Nephron progenitor cell (in vitro differentiated cells): ENCODE measurements around the gene FBXL17.

Source experiments
- DNase-seq: peaks from one replicate; pipeline ENCODE4 v3.0.0; 2021
- H3K27ac Mint-ChIP-seq: 2 replicates; pipeline ENCODE4 v1.8.0; 2021; ENCODE audit warnings: mild to moderate bottlenecking, moderate library complexity, mixed read lengths
- H3K27me3 Mint-ChIP-seq: 2 replicates; pipeline ENCODE4 v1.8.0; 2021; ENCODE audit warnings: mild to moderate bottlenecking, low read depth, mixed read lengths; ENCODE audit not compliant: poor library complexity
- H3K36me3 Mint-ChIP-seq: 2 replicates; pipeline ENCODE4 v1.8.0; 2021; ENCODE audit warnings: low read depth, mixed read lengths
- H3K4me1 Mint-ChIP-seq: 2 replicates; pipeline ENCODE4 v1.8.0; 2021; ENCODE audit warnings: mixed read lengths
- H3K4me3 Mint-ChIP-seq: 2 replicates; pipeline ENCODE4 v1.8.0; 2021; ENCODE audit warnings: mild to moderate bottlenecking, moderate library complexity, mixed read lengths
- H3K9me3 Mint-ChIP-seq: 2 replicates; pipeline ENCODE4 v1.8.0; 2021; ENCODE audit warnings: mild to moderate bottlenecking, moderate library complexity, mixed read lengths
- TF ChIP-seq, protein P1 (sequence below): fragments of 200-600 bp; sonication (generic); IDR thresholded peaks from 2 replicates; pipeline ENCODE4 v1.5.0; 2021; ENCODE audit warnings: antibody characterized with exemption

Gene FBXL17

DNA sequence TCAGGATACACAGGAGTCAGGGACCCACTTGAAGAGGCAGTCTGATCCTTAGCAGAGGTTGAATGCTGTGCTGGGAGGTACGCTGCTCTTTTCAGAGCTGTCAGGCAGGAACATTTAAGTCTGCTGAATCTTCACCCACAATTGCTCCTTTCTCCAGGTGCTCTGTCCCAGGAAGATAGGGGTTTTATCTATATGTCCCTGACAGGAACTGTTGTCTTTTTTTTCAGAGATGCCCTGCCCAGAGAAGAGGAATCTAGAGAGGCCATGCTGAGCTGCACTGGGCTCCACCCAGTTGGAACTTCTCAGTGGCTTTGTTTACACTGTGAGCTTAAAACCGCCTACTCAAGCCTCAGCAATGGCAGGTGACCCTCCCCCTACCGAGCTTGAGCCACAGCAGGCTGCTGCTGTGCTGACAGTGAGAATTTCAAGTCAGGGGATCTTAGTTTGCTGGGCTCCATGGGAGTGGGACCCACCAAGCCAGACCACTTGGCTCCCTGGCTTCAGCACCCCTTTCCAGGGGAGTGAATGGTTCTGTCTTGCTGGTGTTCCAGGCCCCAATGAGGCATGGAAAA is 169.0 kb downstream of the FBXL17 start:
- TF ChIP-seq, protein P1, sequence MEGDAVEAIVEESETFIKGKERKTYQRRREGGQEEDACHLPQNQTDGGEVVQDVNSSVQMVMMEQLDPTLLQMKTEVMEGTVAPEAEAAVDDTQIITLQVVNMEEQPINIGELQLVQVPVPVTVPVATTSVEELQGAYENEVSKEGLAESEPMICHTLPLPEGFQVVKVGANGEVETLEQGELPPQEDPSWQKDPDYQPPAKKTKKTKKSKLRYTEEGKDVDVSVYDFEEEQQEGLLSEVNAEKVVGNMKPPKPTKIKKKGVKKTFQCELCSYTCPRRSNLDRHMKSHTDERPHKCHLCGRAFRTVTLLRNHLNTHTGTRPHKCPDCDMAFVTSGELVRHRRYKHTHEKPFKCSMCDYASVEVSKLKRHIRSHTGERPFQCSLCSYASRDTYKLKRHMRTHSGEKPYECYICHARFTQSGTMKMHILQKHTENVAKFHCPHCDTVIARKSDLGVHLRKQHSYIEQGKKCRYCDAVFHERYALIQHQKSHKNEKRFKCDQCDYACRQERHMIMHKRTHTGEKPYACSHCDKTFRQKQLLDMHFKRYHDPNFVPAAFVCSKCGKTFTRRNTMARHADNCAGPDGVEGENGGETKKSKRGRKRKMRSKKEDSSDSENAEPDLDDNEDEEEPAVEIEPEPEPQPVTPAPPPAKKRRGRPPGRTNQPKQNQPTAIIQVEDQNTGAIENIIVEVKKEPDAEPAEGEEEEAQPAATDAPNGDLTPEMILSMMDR = no peak
- peaks cover 23% of the 10 kb centered on the region for H3K9me3 Mint-ChIP-seq
- H3K36me3 Mint-ChIP-seq = peaks cover 21% of the 10 kb centered on the region
- H3K27ac Mint-ChIP-seq = no peak overlapping the region
- H3K4me3 Mint-ChIP-seq = no peak overlapping the region
- H3K27me3 Mint-ChIP-seq = no peaks in the 10 kb centered on the region
- H3K4me1 Mint-ChIP-seq = no peaks in the 10 kb centered on the region
- DNase-seq = peak; percentile 21

DNA sequence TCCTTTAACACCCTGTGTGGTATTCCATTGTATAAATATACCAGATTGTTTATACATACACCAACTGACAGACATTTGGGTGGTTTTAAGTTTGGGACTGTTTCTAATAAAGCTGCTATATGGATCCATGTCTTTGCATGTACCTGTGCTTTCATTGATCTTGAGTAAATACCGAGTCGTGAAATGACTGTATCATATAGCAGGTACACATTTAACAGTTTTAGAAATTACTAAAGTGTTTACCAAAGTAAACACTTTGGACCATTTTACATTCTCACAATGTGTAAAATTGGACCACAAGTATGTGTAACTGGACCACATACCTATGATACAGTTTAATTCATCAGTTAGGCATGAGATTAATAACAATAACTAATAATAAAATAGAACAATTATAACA is 175.2 kb downstream of the FBXL17 start:
- TF ChIP-seq, protein P1 = no peak
- no peaks in the 10 kb centered on the region for H3K4me1 Mint-ChIP-seq
- H3K27ac Mint-ChIP-seq = no peak overlapping the region
- H3K9me3 Mint-ChIP-seq = peaks cover 7% of the 10 kb centered on the region
- H3K4me3 Mint-ChIP-seq = no peak overlapping the region
- H3K36me3 Mint-ChIP-seq = no peaks in the 10 kb centered on the region
- no peaks in the 10 kb centered on the region for H3K27me3 Mint-ChIP-seq
- DNase-seq = no peak

DNA sequence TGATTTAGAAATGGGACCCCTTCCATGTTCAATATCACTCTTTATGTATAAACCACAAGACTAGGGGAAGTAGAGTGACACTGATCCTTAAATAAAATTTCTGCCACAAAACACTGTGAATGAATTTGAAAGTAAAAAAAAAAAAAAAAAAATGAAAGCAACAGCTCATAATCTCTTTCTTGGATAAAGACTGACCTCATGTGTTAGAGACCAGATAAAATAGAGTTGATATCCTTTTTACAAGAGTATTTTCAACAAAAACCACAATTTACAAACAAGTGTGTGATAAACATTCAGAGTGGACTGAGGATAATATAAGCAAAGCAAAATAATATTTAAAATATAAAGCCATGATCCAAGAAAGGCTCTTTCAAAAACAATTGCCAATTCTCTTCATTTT is 180.2 kb downstream of the FBXL17 start:
- DNase-seq = no peak
- Mint-ChIP-seq H3K9me3 (no peaks in the 10 kb centered on the region), H3K4me3 (no peak overlapping the region), H3K36me3 (no peaks in the 10 kb centered on the region), H3K4me1 (peaks cover 6% of the 10 kb centered on the region), H3K27ac (no peak overlapping the region), H3K27me3 (no peaks in the 10 kb centered on the region)
- TF ChIP-seq, protein P1 = no peak

DNA sequence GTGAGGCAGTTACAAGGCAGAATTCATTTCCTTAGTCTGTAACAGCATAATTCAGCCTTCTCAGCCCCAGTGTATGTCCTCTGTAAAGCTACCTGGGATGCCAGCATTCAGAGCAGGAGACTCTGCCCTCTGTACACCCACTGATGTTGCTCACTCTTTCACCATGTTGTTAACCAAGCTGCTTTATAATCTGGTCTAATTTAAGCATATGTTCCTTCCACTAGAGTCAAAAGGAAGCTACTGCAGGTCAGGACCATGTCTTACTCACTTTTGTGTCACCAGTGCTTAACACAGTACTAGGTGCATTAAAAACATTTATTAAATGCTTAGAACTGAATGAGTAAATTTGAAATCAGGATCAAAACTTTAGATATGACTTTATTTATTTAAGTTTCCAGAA is 185.6 kb downstream of the FBXL17 start:
- no peaks in the 10 kb centered on the region for H3K9me3 Mint-ChIP-seq
- H3K27ac Mint-ChIP-seq = no peak overlapping the region
- no peak overlapping the region for H3K4me3 Mint-ChIP-seq
- peaks cover 3% of the 10 kb centered on the region for H3K27me3 Mint-ChIP-seq
- H3K36me3 Mint-ChIP-seq = no peaks in the 10 kb centered on the region
- DNase-seq = no peak
- H3K4me1 Mint-ChIP-seq = peaks cover 6% of the 10 kb centered on the region
- TF ChIP-seq, protein P1 = no peak

DNA sequence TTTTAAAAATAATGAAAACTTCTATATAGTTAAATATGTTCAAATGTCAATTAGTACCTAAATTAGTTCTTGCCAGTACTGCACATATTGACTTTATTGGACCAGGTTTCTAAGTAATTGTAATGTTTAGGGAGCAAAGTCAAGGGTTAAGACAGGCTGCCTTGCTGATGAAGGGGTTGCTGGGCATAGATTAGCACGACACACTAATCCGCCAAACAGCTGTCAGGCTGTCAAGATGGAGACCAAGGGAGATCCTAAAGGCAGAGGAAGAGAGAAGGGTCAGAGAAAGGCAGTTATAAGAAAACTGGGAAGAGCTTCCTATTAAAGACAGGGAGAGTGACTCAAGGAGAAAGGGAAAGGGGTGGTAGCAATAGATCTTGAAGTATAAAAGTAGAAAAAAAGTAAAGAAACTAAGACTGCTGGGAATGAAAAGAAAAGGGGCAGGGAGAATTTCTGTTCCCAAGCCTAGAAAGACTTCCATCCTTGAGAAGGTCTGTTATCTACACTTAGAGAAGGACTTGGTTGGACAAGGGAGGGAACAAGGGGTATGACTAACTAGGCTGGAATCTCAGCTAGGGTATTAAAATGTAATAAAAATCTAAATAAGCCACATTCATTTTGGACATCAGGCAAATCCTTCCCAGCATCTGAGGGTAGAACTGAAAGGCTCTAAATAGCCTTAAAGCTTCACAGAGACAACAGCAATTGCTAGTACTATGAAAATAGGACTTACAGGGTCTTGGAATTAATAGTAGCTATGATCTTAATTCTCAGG is 188.7 kb downstream of the FBXL17 start:
- DNase-seq = no peak
- TF ChIP-seq, protein P1 = no peak
- no peaks in the 10 kb centered on the region for H3K36me3 Mint-ChIP-seq
- no peak overlapping the region for H3K4me3 Mint-ChIP-seq
- H3K27me3 Mint-ChIP-seq = peaks cover 3% of the 10 kb centered on the region
- H3K4me1 Mint-ChIP-seq = no peaks in the 10 kb centered on the region
- H3K27ac Mint-ChIP-seq = no peak overlapping the region
- H3K9me3 Mint-ChIP-seq = no peaks in the 10 kb centered on the region

DNA sequence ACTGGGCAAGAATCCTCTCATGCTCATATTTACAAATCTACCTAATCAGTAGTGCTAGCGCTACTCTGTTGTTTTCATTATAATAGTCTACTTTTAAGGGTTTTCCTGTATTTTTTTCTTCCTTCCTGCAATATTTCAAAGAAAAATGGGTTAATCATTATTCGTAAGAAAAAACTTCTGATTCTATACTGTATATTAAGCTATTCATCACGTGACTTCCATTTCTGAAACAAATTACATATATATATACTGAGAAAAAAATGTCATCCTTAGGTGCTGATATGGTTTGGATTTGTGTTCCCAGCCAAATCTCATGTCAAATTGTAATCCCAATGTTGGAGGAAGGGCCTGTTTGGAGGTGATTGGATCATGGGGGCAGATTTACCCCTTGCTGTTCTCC is 197.0 kb downstream of the FBXL17 start:
- TF ChIP-seq, protein P1 = no peak
- peaks cover 17% of the 10 kb centered on the region for H3K36me3 Mint-ChIP-seq
- H3K27ac Mint-ChIP-seq = no peak overlapping the region
- peaks cover 5% of the 10 kb centered on the region for H3K27me3 Mint-ChIP-seq
- no peak overlapping the region for H3K4me3 Mint-ChIP-seq
- no peak for DNase-seq
- peaks cover 5% of the 10 kb centered on the region for H3K9me3 Mint-ChIP-seq
- peaks cover 5% of the 10 kb centered on the region for H3K4me1 Mint-ChIP-seq
